Body of pancreas (tissue), 4 donors: Measurements from ENCODE around the gene SYTL5. TPM values are rescaled to one million over a fixed set of nuclear protein-coding genes. Genes with fewer than 3 reads are reported as not detected.

Experiments used
- ATAC-seq: fragments of 150-250 bp; one replicate; pipeline ENCODE4 v1.9.1; 2016
- DNase-seq, 4 donors: peaks; one replicate each; pipeline ENCODE4 v3.0.0-alpha.2; 2019
- H3K27ac ChIP-seq, 4 donors: fragments of 200-600 bp; sonication (generic); 1 replicate in 3 of 4; 2 replicates in 1 of 4; pipeline versions ENCODE4 v1.5.1 to v1.6.1; 2016 to 2019; ENCODE audit warnings: mild to moderate bottlenecking in 1 of 4, mixed read lengths in 1 of 4, moderate library complexity in 1 of 4
- H3K27me3 ChIP-seq, 2 donors: fragments of 200-600 bp; sonication (generic); one replicate each; pipeline ENCODE4 v1.6.0; 2016; ENCODE audit warnings: mild to moderate bottlenecking in 1 of 2
- H3K36me3 ChIP-seq, 2 donors: fragments of 200-600 bp; sonication (generic); replicated peaks in 1 of 2; 2 replicates each; pipeline ENCODE4 v1.5.1; 2016; ENCODE audit warnings: low read depth in 2 of 2; ENCODE audit not compliant: insufficient read depth in 1 of 2
- H3K4me1 ChIP-seq: fragments of 200-600 bp; sonication (generic); one replicate; pipeline ENCODE4 v1.6.0; 2016
- H3K4me3 ChIP-seq, 2 donors: fragments of 200-600 bp; sonication (generic); 1 replicate in 1 of 2; 2 replicates in 1 of 2; pipeline ENCODE4 v1.5.1; 2016 to 2019
- H3K9me3 ChIP-seq, 3 donors: fragments of 200-600 bp; sonication (generic); 1 replicate in 2 of 3; 2 replicates in 1 of 3; pipeline ENCODE4 v1.5.1; 2016
- POLR2A ChIP-seq, 3 donors: fragments of 450-650 bp; IDR thresholded peaks; one replicate each; pipeline ENCODE4 v1.6.1; 2016; ENCODE audit warnings: antibody characterized with exemption in 3 of 3, mild to moderate bottlenecking in 2 of 3
- WGBS, 2 donors: methylation state at CpG; one replicate each; pipeline ENCODE4 v1.1.5; 2017; 5-methylcytosine and 5-hydroxymethylcytosine counted together
- intact Hi-C: fragments of 100-400 bp; cut with DNase I; formaldehyde crosslinking; loops from one replicate; pipeline ENCODE4 v1.15.1; 2023
- microRNA-seq, 2 donors: library from miRNA; unstranded; fragments of <30 nt; microRNA quantifications; one replicate each; pipeline ENCODE4, GENCODE V29; 2016; ENCODE audit warnings: borderline number of aligned reads in 2 of 2, borderline replicate concordance in 2 of 2
- small RNA-seq: library from RNA; depleted of rRNA; stranded (forward); fragments of <200 nt; gene quantifications from one replicate; pipeline ENCODE3, GENCODE V24; 2016
- total RNA-seq, 2 donors: library from RNA; depleted of rRNA; stranded (reverse); fragments of >200 nt; gene quantifications; one replicate each; pipeline ENCODE4 v1.1.0, GENCODE V29; 2016
- TF ChIP-seq, protein P1 (sequence below), 7 experiments: fragments of 450-650 bp in 4 of 7; fragments of 200-600 bp in 3 of 7; sonication (generic) in 3 of 7; IDR thresholded peaks; one replicate each; pipeline ENCODE4 v1.5.1; 2016 to 2019; ENCODE audit warnings: antibody characterized with exemption in 7 of 7

Gene SYTL5
- total RNA-seq, 2 donors from 2014 or later = 5.3 to 7.3 TPM

DNA sequence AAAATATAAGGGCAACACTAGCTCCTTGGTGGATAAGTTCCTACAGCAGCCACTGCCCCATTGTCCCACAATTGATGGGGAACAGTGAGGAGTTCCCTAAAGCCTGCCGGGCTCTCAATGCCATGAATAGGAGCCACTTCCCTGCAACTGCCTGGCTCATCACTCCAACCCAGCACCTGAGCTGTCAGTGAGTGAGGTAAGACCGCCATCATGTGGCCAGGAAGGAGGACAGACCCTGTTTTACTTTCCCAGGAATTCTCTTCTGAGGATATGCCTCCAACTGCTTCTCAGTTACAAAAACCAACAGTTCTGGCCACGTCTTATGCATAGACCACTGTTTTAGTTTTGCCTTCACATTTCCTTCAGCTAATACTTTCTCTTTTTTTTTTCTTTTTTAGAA lies 168.8 kb downstream of the SYTL5 start:
- no peaks in the 10 kb centered on the region for H3K36me3 ChIP-seq
- DNase-seq (peak; percentile 21 to 51 (median 37)), ATAC-seq (no peak)
- H3K27ac ChIP-seq = no peak overlapping the region
- H3K4me3 ChIP-seq = no peak overlapping the region
- no peaks in the 10 kb centered on the region for H3K4me1 ChIP-seq
- TF ChIP-seq POLR2A (IDR thresholded peaks at IDR 0.05) = no peak
- TF ChIP-seq, protein P1, sequence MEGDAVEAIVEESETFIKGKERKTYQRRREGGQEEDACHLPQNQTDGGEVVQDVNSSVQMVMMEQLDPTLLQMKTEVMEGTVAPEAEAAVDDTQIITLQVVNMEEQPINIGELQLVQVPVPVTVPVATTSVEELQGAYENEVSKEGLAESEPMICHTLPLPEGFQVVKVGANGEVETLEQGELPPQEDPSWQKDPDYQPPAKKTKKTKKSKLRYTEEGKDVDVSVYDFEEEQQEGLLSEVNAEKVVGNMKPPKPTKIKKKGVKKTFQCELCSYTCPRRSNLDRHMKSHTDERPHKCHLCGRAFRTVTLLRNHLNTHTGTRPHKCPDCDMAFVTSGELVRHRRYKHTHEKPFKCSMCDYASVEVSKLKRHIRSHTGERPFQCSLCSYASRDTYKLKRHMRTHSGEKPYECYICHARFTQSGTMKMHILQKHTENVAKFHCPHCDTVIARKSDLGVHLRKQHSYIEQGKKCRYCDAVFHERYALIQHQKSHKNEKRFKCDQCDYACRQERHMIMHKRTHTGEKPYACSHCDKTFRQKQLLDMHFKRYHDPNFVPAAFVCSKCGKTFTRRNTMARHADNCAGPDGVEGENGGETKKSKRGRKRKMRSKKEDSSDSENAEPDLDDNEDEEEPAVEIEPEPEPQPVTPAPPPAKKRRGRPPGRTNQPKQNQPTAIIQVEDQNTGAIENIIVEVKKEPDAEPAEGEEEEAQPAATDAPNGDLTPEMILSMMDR (IDR thresholded peaks at IDR 0.05) = peak in 6 of 7 experiments; percentile 12 to 68 (median 46)
- no peaks in the 10 kb centered on the region for H3K27me3 ChIP-seq
- WGBS, 2 donors = 11% methylated on average over 3 of the region's 3 CpGs; no CpG with 5 or more reads in 1 of the 2 donors
- H3K9me3 ChIP-seq = no peaks in the 10 kb centered on the region
- intact Hi-C loops = no loop called here

DNA sequence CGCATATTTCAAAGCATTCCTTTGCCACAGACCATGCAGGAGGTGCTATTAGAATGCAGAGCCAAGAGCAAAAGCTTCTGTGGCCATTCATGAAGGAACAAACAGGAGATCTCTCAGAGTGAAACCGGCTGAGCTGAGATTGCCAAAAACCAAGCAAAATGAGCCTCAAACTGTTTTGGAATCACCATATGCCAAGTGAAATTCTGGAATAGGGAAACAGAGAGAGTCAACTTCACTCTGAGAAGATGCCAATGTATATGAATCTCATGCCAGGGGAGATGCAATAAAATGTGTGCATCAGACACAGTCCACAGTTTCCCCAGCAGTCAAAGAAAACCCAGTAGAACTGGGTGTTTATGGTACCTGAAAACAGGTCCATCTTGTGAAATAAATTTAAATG lies 172.0 kb downstream of the SYTL5 start:
- no peaks in the 10 kb centered on the region for H3K36me3 ChIP-seq
- H3K9me3 ChIP-seq = no peaks in the 10 kb centered on the region
- no peak overlapping the region for H3K4me3 ChIP-seq
- 39 to 41% methylated on average over 2 of the region's 2 CpGs for WGBS, 2 donors
- ATAC-seq (no peak), DNase-seq (no peak)
- no peak overlapping the region for H3K27ac ChIP-seq
- H3K4me1 ChIP-seq = no peaks in the 10 kb centered on the region
- no peaks in the 10 kb centered on the region for H3K27me3 ChIP-seq
- no peak for TF ChIP-seq POLR2A (IDR thresholded peaks at IDR 0.05)
- TF ChIP-seq, protein P1 (IDR thresholded peaks at IDR 0.05) = no peak
- intact Hi-C loops = no loop called here

Small RNAs within 50 kb of the gene (microRNA-seq; reads per million reads assigned to microRNA genes)
- 0 reads per million in 2 donors for gene MIR548AJ2

Small RNAs within 50 kb of the gene (small RNA-seq; reads per million reads assigned to genes)
- not detected for gene MIR548AJ2

Other genes starting within 250 kb of the SYTL5 start
- 10 to 100 TPM in 1 of 2 donors, 1 to 10 TPM in 1; 3.6 to 11.2 TPM for gene CYBB, start 226.5 kb upstream of the SYTL5 start, total RNA-seq
- 10 to 100 TPM in 1 of 2 donors, 1 to 10 TPM in 1; 6.3 to 27.0 TPM for gene DYNLT3, start 159.0 kb upstream of the SYTL5 start, total RNA-seq
- 10 to 100 TPM; 42.5 to 78.4 TPM for gene SRPX, start 214.3 kb downstream of the SYTL5 start, total RNA-seq